ENCODE data around the gene POU2F2. TPM values are rescaled to one million over a fixed set of nuclear protein-coding genes. Genes with fewer than 3 reads are reported as not detected.

The POU2F2 gene
- total and polyA plus RNA-seq, 3 experiments from 2014 or later: 8.5 to 47.9 (median 46.7) TPM

DNA sequence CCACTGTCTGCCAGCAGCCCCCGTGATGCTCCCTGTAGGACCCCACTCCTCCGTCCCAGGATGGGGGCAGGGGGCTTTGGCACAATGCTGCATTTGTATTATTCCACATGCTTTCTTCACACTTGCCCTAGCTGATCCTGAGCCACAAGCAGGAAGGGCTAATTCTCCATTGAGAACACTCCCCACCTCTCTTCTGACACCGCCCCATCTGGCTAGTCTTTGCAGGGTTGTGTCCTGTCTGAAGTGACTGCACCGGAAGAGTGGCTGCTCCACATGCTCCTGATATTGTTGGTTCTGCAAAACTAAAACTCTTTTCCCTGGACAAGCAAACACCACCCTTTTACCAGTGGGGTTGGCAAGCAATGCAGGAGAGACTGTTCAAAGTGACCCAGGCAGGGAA is 38.3 kb downstream of the POU2F2 start:
- Histone ChIP-seq H3K9me3 (ENCODE audit: low read length) (no peaks in the 10 kb centered on the region), H3K27ac (ENCODE audit: low read depth, low read length) (no peak overlapping the region), H3K4me3 (ENCODE audit: low read length) (no peak overlapping the region), H3K4me1 (ENCODE audit: insufficient read depth, low read length) (peaks cover 5% of the 10 kb centered on the region), H3K36me3 (ENCODE audit: insufficient read depth, low read length) (peaks cover 19% of the 10 kb centered on the region), H3K27me3 (ENCODE audit: insufficient read depth, low read length, poor library complexity, severe bottlenecking) (no peaks in the 10 kb centered on the region)
- ChIA-PET POLR2A (no interaction called here), CTCF (interaction anchor here (1.0 to 1.1 kb wide), 2 partner anchors 9 to 12 kb away, joined by 3 read pairs; no protein-coding TSS in a partner anchor)
- Mint-ChIP-seq H3K27ac (peak overlapping the region in 3 of 8 donors; percentile 19 to 61 (median 52)), H3K9me3 (no peaks in the 10 kb centered on the region), H3K27me3 (no peaks in the 10 kb centered on the region), H3K4me1 (peaks cover 13 to 33% (median 16%) of the 10 kb centered on the region in 3 donors), H3K36me3 (peaks cover 6 to 57% (median 7%) of the 10 kb centered on the region in 3 donors), H3K4me3 (no peak overlapping the region)
- no peak for DNase-seq

DNA sequence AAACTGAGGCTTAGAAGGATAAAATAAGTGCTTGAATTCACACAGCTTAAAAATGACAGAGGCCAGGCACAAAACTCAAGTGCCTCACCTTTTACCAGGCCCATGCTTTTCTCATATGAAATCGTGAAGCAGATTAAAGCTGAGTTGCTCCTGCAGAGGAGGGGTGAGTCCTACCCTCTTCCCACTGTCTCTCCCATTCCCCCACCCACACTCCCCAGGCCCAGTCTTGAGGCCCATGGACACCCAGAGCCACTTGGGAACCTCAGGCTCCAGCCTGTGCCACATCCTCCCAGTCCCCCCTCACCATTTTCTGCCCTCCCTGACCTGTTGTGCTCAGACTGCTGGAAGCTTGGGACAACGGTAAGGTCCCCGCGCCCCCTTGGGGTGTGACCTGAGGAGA is 38.7 kb downstream of the POU2F2 start:
- Histone ChIP-seq H3K9me3 (ENCODE audit: low read length) (no peaks in the 10 kb centered on the region), H3K27me3 (ENCODE audit: insufficient read depth, low read length, poor library complexity, severe bottlenecking) (no peaks in the 10 kb centered on the region), H3K4me1 (ENCODE audit: insufficient read depth, low read length) (peaks cover 5% of the 10 kb centered on the region), H3K36me3 (ENCODE audit: insufficient read depth, low read length) (peaks cover 19% of the 10 kb centered on the region), H3K27ac (ENCODE audit: low read depth, low read length) (no peak overlapping the region), H3K4me3 (ENCODE audit: low read length) (no peak overlapping the region)
- no peak for DNase-seq
- peaks cover 13 to 37% (median 16%) of the 10 kb centered on the region in 3 donors for H3K4me1 Mint-ChIP-seq
- ChIA-PET POLR2A (no interaction called here), CTCF (interaction anchor here (1.0 kb wide), 1 partner anchor 9 kb away, joined by 3 read pairs; no protein-coding TSS in a partner anchor)
- H3K27ac Mint-ChIP-seq: no peak overlapping the region
- no peak overlapping the region for H3K4me3 Mint-ChIP-seq
- no peaks in the 10 kb centered on the region for H3K27me3 Mint-ChIP-seq
- H3K36me3 Mint-ChIP-seq: peaks cover 6 to 53% (median 7%) of the 10 kb centered on the region in 3 donors
- H3K9me3 Mint-ChIP-seq: no peaks in the 10 kb centered on the region

DNA sequence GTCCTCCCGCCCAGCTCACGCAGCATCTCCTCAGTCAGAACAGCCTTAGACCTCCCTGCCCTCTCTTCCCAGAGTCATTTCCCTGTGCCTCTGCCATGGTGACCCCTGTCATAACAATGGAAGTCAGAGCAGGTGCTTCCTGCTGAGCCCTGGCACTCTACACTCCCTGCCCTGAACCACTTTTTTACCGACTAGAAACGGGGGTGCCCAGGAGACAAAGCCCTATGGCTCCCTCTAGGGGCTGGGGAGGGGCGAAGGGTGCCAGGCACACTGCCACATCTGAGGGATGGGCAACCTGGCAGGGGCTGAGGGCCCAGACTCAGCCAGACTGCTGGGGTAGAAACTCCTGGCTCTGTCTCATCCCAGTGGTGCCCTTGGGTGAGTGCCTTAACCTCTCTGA is 39.9 kb downstream of the POU2F2 start:
- Histone ChIP-seq H3K9me3 (ENCODE audit: low read length) (no peaks in the 10 kb centered on the region), H3K27me3 (ENCODE audit: insufficient read depth, low read length, poor library complexity, severe bottlenecking) (no peaks in the 10 kb centered on the region), H3K4me3 (ENCODE audit: low read length) (no peak overlapping the region), H3K36me3 (ENCODE audit: insufficient read depth, low read length) (peaks cover 19% of the 10 kb centered on the region), H3K27ac (ENCODE audit: low read depth, low read length) (no peak overlapping the region), H3K4me1 (ENCODE audit: insufficient read depth, low read length) (peaks cover 5% of the 10 kb centered on the region)
- H3K36me3 Mint-ChIP-seq: peaks cover 6 to 45% (median 7%) of the 10 kb centered on the region in 3 donors
- peaks cover 13 to 42% (median 16%) of the 10 kb centered on the region in 3 donors for H3K4me1 Mint-ChIP-seq
- H3K9me3 Mint-ChIP-seq: no peaks in the 10 kb centered on the region
- peak in 2 of 5 donors; percentile 24 to 61 for DNase-seq
- ChIA-PET CTCF (no interaction called here), POLR2A (no interaction called here)
- H3K27ac Mint-ChIP-seq: peak overlapping the region in 6 of 8 donors; percentile 35 to 88 (median 69)
- H3K27me3 Mint-ChIP-seq: no peaks in the 10 kb centered on the region
- H3K4me3 Mint-ChIP-seq: peak overlapping the region in 1 of 7 donors; percentile 39

DNA sequence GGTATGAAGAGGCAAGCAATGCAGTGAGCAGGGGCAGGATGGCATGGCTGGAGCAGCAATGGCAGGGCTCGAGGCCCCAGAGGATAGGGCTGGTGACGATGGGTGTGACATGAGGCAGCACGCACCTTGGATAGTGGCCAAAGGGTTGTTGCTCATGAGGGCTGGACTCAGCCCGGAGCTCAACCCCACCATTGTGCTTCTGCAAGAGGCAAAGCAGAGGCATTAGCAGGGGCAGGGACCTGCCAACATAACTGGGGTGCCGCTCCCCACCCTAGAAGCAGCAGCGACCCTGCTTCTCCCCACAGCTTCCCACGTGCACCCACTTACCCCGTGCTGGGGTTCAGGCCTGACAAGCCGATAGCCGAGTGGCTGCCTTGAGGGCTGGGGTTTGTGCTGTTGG is 40.5 kb downstream of the POU2F2 start:
- peaks cover 19% of the 10 kb centered on the region for H3K36me3 ChIP-seq (ENCODE audit: insufficient read depth, low read length)
- Mint-ChIP-seq H3K27me3 (no peaks in the 10 kb centered on the region), H3K36me3 (peaks cover 4 to 42% (median 6%) of the 10 kb centered on the region in 3 donors), H3K4me1 (peaks cover 13 to 42% (median 16%) of the 10 kb centered on the region in 3 donors), H3K9me3 (no peaks in the 10 kb centered on the region), H3K4me3 (no peak overlapping the region), H3K27ac (peak overlapping the region in 1 of 8 donors; percentile 19)
- H3K27me3 ChIP-seq (ENCODE audit: insufficient read depth, low read length, poor library complexity, severe bottlenecking): no peaks in the 10 kb centered on the region
- no peak overlapping the region for H3K27ac ChIP-seq (ENCODE audit: low read depth, low read length)
- no peak for DNase-seq
- ChIA-PET POLR2A (no interaction called here), CTCF (interaction anchor here (0.8 kb wide), 1 partner anchor 133 kb away, joined by 3 read pairs; the partner anchor contains the start of gene RABAC1)
- peaks cover 5% of the 10 kb centered on the region for H3K4me1 ChIP-seq (ENCODE audit: insufficient read depth, low read length)
- no peak overlapping the region for H3K4me3 ChIP-seq (ENCODE audit: low read length)
- H3K9me3 ChIP-seq (ENCODE audit: low read length): no peaks in the 10 kb centered on the region

DNA sequence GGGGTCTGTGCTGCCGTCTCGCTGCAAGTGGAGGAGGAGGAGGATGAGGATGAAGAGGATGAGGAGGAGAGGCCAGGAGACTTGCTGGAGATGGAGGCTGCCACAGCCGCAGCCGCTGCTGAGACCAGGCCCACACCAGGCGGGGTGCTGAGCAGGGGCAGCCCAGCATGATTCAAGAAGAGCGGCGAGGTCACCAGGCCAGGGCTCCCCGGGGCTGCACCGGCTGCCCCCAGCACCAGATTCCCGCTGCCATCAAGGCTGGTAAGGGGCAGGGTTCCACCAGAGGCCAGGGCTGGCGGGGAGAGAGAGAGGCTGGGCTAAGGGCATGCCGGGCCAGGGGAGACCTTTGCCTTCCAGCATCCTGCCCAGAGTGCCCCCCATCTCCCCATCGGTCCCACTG is 40.9 kb downstream of the POU2F2 start:
- H3K27ac Mint-ChIP-seq: peak overlapping the region in 5 of 8 donors; percentile 17 to 93 (median 50)
- H3K4me3 Mint-ChIP-seq: peak overlapping the region in 2 of 7 donors; percentile 54 to 55
- H3K9me3 Mint-ChIP-seq: no peaks in the 10 kb centered on the region
- POLR2A ChIA-PET: interaction anchor here (0.6 kb wide), 1 partner anchor 145 kb away, joined by 5 read pairs; no protein-coding TSS in a partner anchor
- H3K4me3 ChIP-seq (ENCODE audit: low read length): no peak overlapping the region
- CTCF ChIA-PET: interaction anchor here (0.8 kb wide), 1 partner anchor 132 kb away, joined by 3 read pairs; the partner anchor contains the start of gene RABAC1
- peaks cover 13 to 42% (median 16%) of the 10 kb centered on the region in 3 donors for H3K4me1 Mint-ChIP-seq
- peaks cover 2 to 38% (median 6%) of the 10 kb centered on the region in 3 donors for H3K36me3 Mint-ChIP-seq
- no peak overlapping the region for H3K27ac ChIP-seq (ENCODE audit: low read depth, low read length)
- no peaks in the 10 kb centered on the region for H3K27me3 ChIP-seq (ENCODE audit: insufficient read depth, low read length, poor library complexity, severe bottlenecking)
- H3K36me3 ChIP-seq (ENCODE audit: insufficient read depth, low read length): peaks cover 14% of the 10 kb centered on the region
- DNase-seq: no peak
- H3K27me3 Mint-ChIP-seq: no peaks in the 10 kb centered on the region
- no peaks in the 10 kb centered on the region for H3K9me3 ChIP-seq (ENCODE audit: low read length)
- H3K4me1 ChIP-seq (ENCODE audit: insufficient read depth, low read length): peaks cover 5% of the 10 kb centered on the region

DNA sequence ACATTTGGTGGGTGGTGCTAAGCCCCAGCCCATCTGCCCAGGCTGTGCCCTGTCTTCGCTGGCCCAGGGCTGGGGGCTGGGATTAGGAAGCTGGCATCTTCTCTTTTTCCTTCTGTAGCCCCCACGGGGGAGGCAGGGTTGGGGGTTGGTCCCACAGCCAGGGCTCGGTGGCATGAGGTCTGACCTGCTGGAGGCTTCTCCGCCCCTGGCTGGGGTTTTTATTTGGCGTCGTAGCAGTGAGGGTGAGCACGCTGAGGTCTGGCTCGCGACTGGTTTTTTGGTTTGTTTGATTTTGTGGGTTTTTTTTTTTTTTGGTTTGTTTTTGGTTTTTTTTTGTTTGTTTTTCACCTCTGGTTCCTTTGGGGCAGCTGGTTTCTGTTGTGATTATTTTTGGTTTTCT is 41.6 kb downstream of the POU2F2 start:
- CTCF ChIA-PET: interaction anchor here (1.1 kb wide), 1 partner anchor 62 kb away, joined by 3 read pairs; no protein-coding TSS in a partner anchor
- peak overlapping the region in 6 of 7 donors; percentile 19 to 71 (median 54) for H3K4me3 Mint-ChIP-seq
- POLR2A ChIA-PET: interaction anchor here (0.6 to 0.7 kb wide), 6 partner anchors 15 to 530 kb away, joined by 3 to 5 read pairs (median 4); partner anchors contain the start of gene ZNF574
- H3K27me3 ChIP-seq (ENCODE audit: insufficient read depth, low read length, poor library complexity, severe bottlenecking): no peaks in the 10 kb centered on the region
- H3K4me3 ChIP-seq (ENCODE audit: low read length): no peak overlapping the region
- H3K4me1 Mint-ChIP-seq: peaks cover 13 to 42% (median 18%) of the 10 kb centered on the region in 3 donors
- H3K9me3 ChIP-seq (ENCODE audit: low read length): no peaks in the 10 kb centered on the region
- no peak overlapping the region for H3K27ac ChIP-seq (ENCODE audit: low read depth, low read length)
- no peaks in the 10 kb centered on the region for H3K9me3 Mint-ChIP-seq
- no peaks in the 10 kb centered on the region for H3K27me3 Mint-ChIP-seq
- H3K36me3 Mint-ChIP-seq: peaks cover 2 to 36% (median 6%) of the 10 kb centered on the region in 3 donors
- H3K27ac Mint-ChIP-seq: peak overlapping the region; percentile 50 to 93 (median 86)
- peak in 1 of 5 donors; percentile 32 for DNase-seq
- peaks cover 13% of the 10 kb centered on the region for H3K36me3 ChIP-seq (ENCODE audit: insufficient read depth, low read length)
- H3K4me1 ChIP-seq (ENCODE audit: insufficient read depth, low read length): peaks cover 5% of the 10 kb centered on the region

DNA sequence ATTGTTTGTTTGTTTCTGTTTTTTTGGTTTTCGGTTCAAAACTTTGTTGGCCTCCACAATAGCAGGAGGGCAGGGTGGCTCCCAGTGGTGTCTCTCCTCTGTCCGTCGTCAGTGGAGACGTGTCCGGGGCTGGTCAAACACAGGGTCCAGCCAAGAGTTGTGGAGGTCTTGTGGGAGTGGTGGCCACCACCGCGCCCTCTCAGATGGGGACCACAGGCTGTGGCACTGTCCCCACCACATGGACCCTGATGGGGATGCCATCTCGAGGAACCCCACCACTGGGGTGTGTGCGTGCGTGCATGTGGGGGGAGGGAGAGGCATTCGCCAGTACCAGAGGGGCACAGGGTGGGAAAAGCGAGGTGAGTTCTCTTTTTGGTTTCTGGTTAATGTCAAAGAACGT is 42.5 kb downstream of the POU2F2 start:
- no peak overlapping the region for H3K27ac ChIP-seq (ENCODE audit: low read depth, low read length)
- H3K27ac Mint-ChIP-seq: peak overlapping the region in 2 of 8 donors; percentile 58
- CTCF ChIA-PET: interaction anchor here (1.1 kb wide), 1 partner anchor 63 kb away, joined by 3 read pairs; no protein-coding TSS in a partner anchor

DNA sequence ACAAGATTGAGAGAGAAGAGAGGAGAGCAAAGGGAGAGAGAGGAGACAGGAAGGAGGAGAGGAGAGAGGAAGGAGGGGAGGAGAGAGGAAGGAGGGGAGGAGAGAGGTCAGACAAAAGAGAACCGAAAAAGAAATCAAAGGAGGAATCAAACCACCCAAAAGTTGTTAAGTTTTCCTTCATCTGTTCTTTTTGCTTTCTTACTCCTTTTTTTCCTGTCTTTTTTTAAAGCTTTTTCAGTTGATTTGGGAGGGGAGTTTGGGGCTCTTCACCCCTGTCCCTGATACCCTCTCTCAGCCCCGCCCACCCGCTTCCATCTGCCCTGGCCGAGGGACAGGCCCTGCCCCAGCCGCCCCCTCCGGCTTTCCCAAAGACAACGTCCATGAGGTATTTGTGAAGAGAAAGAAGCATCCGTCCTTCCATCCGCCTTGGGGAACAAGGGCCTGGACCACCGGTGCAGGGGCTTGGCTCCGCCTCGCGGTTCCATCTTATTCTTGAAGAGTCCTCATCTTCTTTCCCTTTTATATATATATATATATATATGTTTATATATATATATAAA is 43.0 kb downstream of the POU2F2 start:
- no peak for DNase-seq
- peaks cover 13 to 42% (median 18%) of the 10 kb centered on the region in 3 donors for H3K4me1 Mint-ChIP-seq
- peaks cover under 1 to 25% (median 4%) of the 10 kb centered on the region in 3 donors for H3K36me3 Mint-ChIP-seq
- H3K27me3 ChIP-seq (ENCODE audit: insufficient read depth, low read length, poor library complexity, severe bottlenecking): no peaks in the 10 kb centered on the region
- no peak overlapping the region for H3K27ac ChIP-seq (ENCODE audit: low read depth, low read length)
- H3K9me3 Mint-ChIP-seq: no peaks in the 10 kb centered on the region
- H3K4me3 ChIP-seq (ENCODE audit: low read length): no peak overlapping the region
- no peaks in the 10 kb centered on the region for H3K9me3 ChIP-seq (ENCODE audit: low read length)
- H3K27ac Mint-ChIP-seq: peak overlapping the region in 1 of 8 donors; percentile 89
- H3K4me3 Mint-ChIP-seq: no peak overlapping the region
- H3K27me3 Mint-ChIP-seq: no peaks in the 10 kb centered on the region
- peaks cover 5% of the 10 kb centered on the region for H3K4me1 ChIP-seq (ENCODE audit: insufficient read depth, low read length)
- POLR2A ChIA-PET: no interaction called here
- H3K36me3 ChIP-seq (ENCODE audit: insufficient read depth, low read length): peaks cover 3% of the 10 kb centered on the region
- CTCF ChIA-PET: no interaction called here

More for the DNA sequence above, 42.5 kb downstream of the POU2F2 start:
- H3K27me3 ChIP-seq (ENCODE audit: insufficient read depth, low read length, poor library complexity, severe bottlenecking): no peaks in the 10 kb centered on the region
- H3K36me3 ChIP-seq (ENCODE audit: insufficient read depth, low read length): peaks cover 8% of the 10 kb centered on the region
- no peaks in the 10 kb centered on the region for H3K9me3 ChIP-seq (ENCODE audit: low read length)
- Mint-ChIP-seq H3K9me3 (no peaks in the 10 kb centered on the region), H3K36me3 (peaks cover 2 to 30% (median 6%) of the 10 kb centered on the region in 3 donors), H3K27me3 (no peaks in the 10 kb centered on the region), H3K4me3 (no peak overlapping the region), H3K4me1 (peaks cover 13 to 42% (median 18%) of the 10 kb centered on the region in 3 donors)
- POLR2A ChIA-PET: no interaction called here
- no peak overlapping the region for H3K4me3 ChIP-seq (ENCODE audit: low read length)
- H3K4me1 ChIP-seq (ENCODE audit: insufficient read depth, low read length): peaks cover 5% of the 10 kb centered on the region
- DNase-seq: no peak
